ENCODE results near the gene MTFP1. TPM values are rescaled to one million over a fixed set of nuclear protein-coding genes. Genes with fewer than 3 reads are reported as not detected.

MTFP1 gene
- total and polyA plus RNA-seq, 2 of the 4 experiments (the other 2 are of a cell fraction): 7.3 to 7.7 TPM

DNA sequence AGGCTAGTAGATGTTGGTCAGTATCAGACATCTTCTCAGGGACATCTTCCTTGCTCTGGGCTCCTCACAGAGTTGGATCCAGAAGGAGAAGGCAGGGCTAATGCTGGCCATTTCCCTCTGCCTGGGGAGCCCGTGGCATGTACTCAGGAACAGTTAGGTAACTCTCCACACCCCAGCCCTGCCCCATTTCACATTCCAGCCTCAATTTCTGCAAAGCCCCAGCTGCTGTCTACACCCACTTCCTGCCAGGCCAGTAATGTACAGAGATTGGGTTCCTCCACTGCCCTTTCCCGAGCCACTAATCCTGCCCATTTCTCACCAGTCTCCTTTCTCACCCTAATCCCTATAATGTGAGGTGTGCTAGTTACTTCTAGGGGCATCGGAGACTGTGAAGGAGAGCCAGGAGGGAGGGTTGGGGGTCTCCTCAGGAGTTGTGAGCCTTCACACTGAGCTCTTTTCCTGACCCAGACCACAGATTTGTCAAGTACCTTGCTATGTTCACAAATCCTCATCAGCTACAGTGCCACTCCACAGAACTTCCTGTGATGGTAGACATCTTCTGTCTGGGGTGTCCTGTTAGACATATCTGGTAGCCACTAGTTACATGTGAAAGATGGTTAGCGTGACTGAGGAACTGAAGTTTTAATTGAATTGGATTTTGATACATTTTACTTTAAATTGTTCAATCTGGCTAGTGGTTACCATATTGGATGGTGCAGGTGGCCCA, 47.6 kb downstream of the MTFP1 start:
- no peak overlapping the region for H3K4me2 ChIP-seq (ENCODE audit: low read depth, low read length)
- DNase-seq (no peak), ATAC-seq (ENCODE audit: low read depth) (no peak)
- no peak overlapping the region for H2BK20ac ChIP-seq (ENCODE audit: low read depth, low read length)
- in situ Hi-C loops (cut with MboI; ENCODE audit: low sequenced_read_pairs): no loop called here
- H4K8ac ChIP-seq (ENCODE audit: low read depth in 2 of 2, low read length in 2 of 2): no peak overlapping the region
- no peaks in the 10 kb centered on the region for H3K9me1 ChIP-seq (ENCODE audit: insufficient read depth, low read length)
- TF ChIP-seq, protein P1, sequence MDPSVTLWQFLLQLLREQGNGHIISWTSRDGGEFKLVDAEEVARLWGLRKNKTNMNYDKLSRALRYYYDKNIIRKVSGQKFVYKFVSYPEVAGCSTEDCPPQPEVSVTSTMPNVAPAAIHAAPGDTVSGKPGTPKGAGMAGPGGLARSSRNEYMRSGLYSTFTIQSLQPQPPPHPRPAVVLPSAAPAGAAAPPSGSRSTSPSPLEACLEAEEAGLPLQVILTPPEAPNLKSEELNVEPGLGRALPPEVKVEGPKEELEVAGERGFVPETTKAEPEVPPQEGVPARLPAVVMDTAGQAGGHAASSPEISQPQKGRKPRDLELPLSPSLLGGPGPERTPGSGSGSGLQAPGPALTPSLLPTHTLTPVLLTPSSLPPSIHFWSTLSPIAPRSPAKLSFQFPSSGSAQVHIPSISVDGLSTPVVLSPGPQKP (IDR thresholded peaks at IDR 0.05; ENCODE audit: borderline replicate concordance, low read depth, low read length): no peak
- TF ChIP-seq, protein P2, sequence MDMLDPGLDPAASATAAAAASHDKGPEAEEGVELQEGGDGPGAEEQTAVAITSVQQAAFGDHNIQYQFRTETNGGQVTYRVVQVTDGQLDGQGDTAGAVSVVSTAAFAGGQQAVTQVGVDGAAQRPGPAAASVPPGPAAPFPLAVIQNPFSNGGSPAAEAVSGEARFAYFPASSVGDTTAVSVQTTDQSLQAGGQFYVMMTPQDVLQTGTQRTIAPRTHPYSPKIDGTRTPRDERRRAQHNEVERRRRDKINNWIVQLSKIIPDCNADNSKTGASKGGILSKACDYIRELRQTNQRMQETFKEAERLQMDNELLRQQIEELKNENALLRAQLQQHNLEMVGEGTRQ (IDR thresholded peaks at IDR 0.05; ENCODE audit: low read depth, low read length): no peak
- no peak for TF ChIP-seq NFE2L2 (IDR thresholded peaks at IDR 0.05; ENCODE audit: low read depth, low read length)
- no peak overlapping the region for H3K56ac ChIP-seq (ENCODE audit: extremely low read depth, insufficient read depth, low read length)
- no peak overlapping the region for H3K4me3 ChIP-seq (ENCODE audit: insufficient read depth, low read depth, low read length)
- no peak overlapping the region for H2AK5ac ChIP-seq (ENCODE audit: low read depth, low read length)
- H2BK5ac ChIP-seq (ENCODE audit: low read depth, low read length, poor library complexity, severe bottlenecking): no peak overlapping the region
- ChIA-PET CTCF (no interaction called here), POLR2A (ENCODE audit: unreplicated experiment) (no interaction called here)
- H3K27me3 ChIP-seq (ENCODE audit: control insufficient read depth, insufficient read depth, low read length): peaks cover 73% of the 10 kb centered on the region
- no peak overlapping the region for H2AK9ac ChIP-seq (replicated peaks; ENCODE audit: low read depth, low read length, poor library complexity)
- no TSS peak for BruUV-seq (replicated peaks)
- dilution Hi-C loops (cut with HindIII; ENCODE audit: low sequenced_read_pairs, unreplicated experiment): no loop called here
- no peaks in the 10 kb centered on the region for H3K4me1 ChIP-seq (ENCODE audit: control insufficient read depth, insufficient read depth, low read length)
- intact Hi-C loops (cut with micrococcal nuclease): no loop called here
- no peak overlapping the region for H3K27ac ChIP-seq (ENCODE audit: insufficient read depth, low read length)
- no peak overlapping the region for H3K9ac ChIP-seq (ENCODE audit: low read depth, low read length)
- no peaks in the 10 kb centered on the region for H3K36me3 ChIP-seq (ENCODE audit: control insufficient read depth, insufficient read depth, low read length)
- H3K9me3 ChIP-seq (ENCODE audit: control insufficient read depth, insufficient read depth, low read length): no peaks in the 10 kb centered on the region
- H2BK15ac ChIP-seq (ENCODE audit: low read depth, low read length): no peak overlapping the region
- no peak overlapping the region for H3K23ac ChIP-seq (ENCODE audit: low read depth, low read length)
- no peak overlapping the region for H4K91ac ChIP-seq (ENCODE audit: insufficient read depth, low read depth, low read length)
- no peaks in the 10 kb centered on the region for H4K20me1 ChIP-seq (ENCODE audit: insufficient read depth, low read length)
- no peak overlapping the region for H2BK120ac ChIP-seq (ENCODE audit: low read depth, low read length)
- no peaks in the 10 kb centered on the region for H3K79me1 ChIP-seq (ENCODE audit: low read depth in 1 of 2, low read length in 2 of 2)
- H3K18ac ChIP-seq (ENCODE audit: low read depth, low read length): no peak overlapping the region
- no CpG with 5 or more reads among the region's 4 CpGs for WGBS, 2 experiments (ENCODE audit: extremely low coverage in 2 of 2, insufficient read length in 1 of 2)
- H2AFZ ChIP-seq (replicated peaks; ENCODE audit: low read length, poor library complexity): no peak overlapping the region
- H3K14ac ChIP-seq (replicated peaks; ENCODE audit: low read depth, low read length): no peak overlapping the region
- H3K4ac ChIP-seq (ENCODE audit: low read depth, low read length): no peak overlapping the region
- no peak overlapping the region for H4K5ac ChIP-seq (ENCODE audit: low read depth, low read length)
